Duodenal mucosa (tissue), 2 donors: Measurements from ENCODE around the gene SLITRK5.

ENCODE experiments used
- H3K27ac ChIP-seq: one replicate; pipeline ENCODE4 v1.7.0; 2013; ENCODE audit warnings: low read depth, low read length
- H3K27me3 ChIP-seq, 2 donors: one replicate each; pipeline ENCODE4 v1.7.0; 2013; ENCODE audit warnings: low read length in 2 of 2, control low read depth in 1 of 2; ENCODE audit not compliant: insufficient read depth in 2 of 2, control insufficient read depth in 1 of 2
- H3K36me3 ChIP-seq, 2 donors: one replicate each; pipeline ENCODE4 v1.7.0; 2013; ENCODE audit warnings: low read length in 2 of 2, control low read depth in 1 of 2; ENCODE audit not compliant: insufficient read depth in 2 of 2, control insufficient read depth in 1 of 2
- H3K4me1 ChIP-seq, 2 donors: one replicate each; pipeline ENCODE4 v1.7.0; 2013; ENCODE audit warnings: low read length in 2 of 2, control low read depth in 1 of 2; ENCODE audit not compliant: insufficient read depth in 2 of 2, control insufficient read depth in 1 of 2
- H3K4me3 ChIP-seq, 2 donors: one replicate each; pipeline ENCODE4 v1.7.0; 2013; ENCODE audit warnings: low read length in 2 of 2, low read depth in 1 of 2
- H3K9ac ChIP-seq, 2 donors: one replicate each; pipeline ENCODE4 v1.7.0; 2013; ENCODE audit warnings: low read length in 2 of 2, low read depth in 1 of 2
- H3K9me3 ChIP-seq, 2 donors: one replicate each; pipeline ENCODE4 v1.7.0; 2013; ENCODE audit warnings: low read length in 2 of 2, control low read depth in 1 of 2; ENCODE audit not compliant: control insufficient read depth in 1 of 2

The SLITRK5 gene

GRCh38 chr13:87709947-87710346 is 38.8 kb downstream of the SLITRK5 start:
- no peaks in the 10 kb centered on the region for H3K36me3 ChIP-seq
- peaks cover 2 to 6% of the 10 kb centered on the region in 2 donors for H3K9me3 ChIP-seq
- H3K9ac ChIP-seq = no peak overlapping the region
- H3K4me3 ChIP-seq = no peak overlapping the region
- no peaks in the 10 kb centered on the region for H3K27me3 ChIP-seq
- no peak overlapping the region for H3K27ac ChIP-seq
- no peaks in the 10 kb centered on the region for H3K4me1 ChIP-seq

- no peak overlapping the region for H3K27ac ChIP-seq
- no peaks in the 10 kb centered on the region for H3K4me1 ChIP-seq
- H3K36me3 ChIP-seq = no peaks in the 10 kb centered on the region
- H3K9ac ChIP-seq = no peak overlapping the region
- H3K4me3 ChIP-seq = no peak overlapping the region
- peaks cover 2 to 3% of the 10 kb centered on the region in 2 donors for H3K9me3 ChIP-seq
- H3K27me3 ChIP-seq = no peaks in the 10 kb centered on the region
These were observed 40.8 kb downstream of the SLITRK5 start for GRCh38 chr13:87712012-87712411.
